CD1c-positive myeloid dendritic cell (primary cell): ENCODE measurements around the gene HOMER3.
"Not testable (repeated sequence)": the region's sequence is repeated elsewhere in the genome, so short reads cannot be mapped to it uniquely, and the experiment has no call there.

Experiments used
- DNase-seq: peaks from one replicate; pipeline ENCODE4 v3.0.0-alpha.2; 2016; ENCODE audit errors: extremely low spot score

Gene HOMER3

GRCh38 chr19:18954094-18954493, 13.1 kb upstream of the HOMER3 start:
- DNase-seq: no peak

DNA sequence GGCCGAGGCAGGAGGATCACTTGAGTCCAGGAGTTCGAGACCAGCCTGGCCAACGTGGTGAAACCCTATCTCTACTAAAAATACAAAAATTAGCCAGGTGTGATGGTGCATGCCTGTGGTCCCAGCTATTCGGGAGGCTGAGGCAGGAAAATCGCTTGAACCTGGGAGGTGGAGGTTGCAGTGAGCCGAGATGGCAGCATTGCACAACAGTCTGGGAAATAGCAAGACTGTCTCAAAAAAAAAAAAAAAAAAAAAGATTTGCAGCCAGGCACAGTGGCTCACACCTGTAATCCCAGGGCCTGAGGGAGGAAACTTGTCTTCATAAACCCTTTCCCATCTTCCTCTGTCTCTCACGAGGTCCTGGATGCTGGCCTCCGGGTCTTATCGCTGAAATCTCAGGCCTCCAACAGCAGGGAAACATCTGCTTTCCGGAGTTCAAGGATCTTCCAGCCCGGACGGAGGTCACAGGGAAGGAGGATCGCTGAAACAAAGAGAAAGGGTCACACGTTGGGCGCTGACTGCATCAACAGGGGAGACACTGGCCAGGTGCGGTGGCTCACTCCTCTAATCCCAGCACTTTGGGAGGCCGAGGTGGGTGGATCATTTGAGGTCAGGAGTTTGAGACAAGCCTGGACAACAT, 11.5 kb upstream of the HOMER3 start:
- DNase-seq: not testable (repeated sequence)

DNA sequence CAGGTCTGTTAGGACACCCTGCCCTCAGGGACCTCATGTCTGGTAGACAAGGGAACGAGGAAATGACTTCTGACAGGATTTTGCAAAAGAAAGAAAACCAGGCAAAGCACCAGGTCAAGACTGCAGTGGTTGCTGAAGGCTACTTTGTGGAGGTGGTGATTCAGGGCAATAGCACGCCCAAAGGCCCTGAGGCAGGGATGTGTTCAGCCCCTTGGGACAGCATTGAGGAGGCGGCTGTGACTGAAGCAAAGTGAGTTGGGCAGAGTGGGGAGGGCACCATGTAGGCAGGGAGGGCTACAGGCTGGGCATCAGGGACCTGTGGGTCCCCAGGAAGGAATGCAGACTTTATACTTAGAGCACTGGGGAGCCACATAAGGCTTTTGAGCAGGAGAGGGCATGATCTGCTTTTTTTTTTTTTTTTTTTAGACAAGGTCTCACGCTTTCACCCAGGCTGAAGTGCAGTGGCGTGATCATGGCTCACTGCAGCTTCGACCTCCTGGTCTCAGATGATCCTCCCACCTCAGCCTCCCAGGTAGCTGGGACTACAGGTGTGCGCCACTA, 10.8 kb upstream of the HOMER3 start:
- no peak for DNase-seq

DNA sequence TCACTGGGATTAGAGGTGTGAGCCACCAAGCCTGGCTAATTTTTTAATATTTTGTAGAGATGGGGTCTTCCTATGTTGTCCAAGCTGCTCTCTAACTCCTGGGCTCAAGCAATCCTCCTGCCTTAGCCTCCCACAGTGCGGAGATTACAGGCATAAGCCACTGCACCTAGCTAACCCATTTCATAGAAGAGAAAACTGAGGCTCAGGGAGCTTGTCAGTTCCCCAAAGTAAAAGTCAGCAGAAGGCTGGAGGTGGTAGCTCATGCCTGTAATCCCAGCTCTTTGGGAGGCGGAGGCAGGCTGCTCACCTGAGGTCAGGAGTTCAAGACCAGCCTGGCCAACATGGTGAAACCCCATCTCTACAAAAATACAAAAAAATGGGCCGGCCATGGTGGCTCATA, 8.8 kb upstream of the HOMER3 start:
- no peak for DNase-seq

DNA sequence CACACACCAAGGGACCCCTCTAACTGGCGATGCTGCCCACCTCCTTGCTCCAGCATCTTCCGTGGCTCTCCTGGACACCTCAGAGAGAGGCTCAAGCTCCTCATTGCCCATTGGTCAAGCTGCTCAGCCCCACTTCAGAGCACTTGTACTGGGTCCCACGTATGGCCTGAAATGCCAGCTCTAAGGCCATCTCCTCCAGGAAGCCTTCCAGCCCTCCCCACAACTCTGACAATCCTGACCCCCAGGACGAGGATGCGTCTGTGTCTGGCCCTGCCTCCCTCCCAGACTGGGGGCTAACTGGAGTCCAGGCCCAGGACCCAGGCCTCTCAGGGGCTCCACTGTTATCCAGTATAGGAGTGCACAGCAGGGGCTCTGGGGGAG, 7.9 kb upstream of the HOMER3 start:
- no peak for DNase-seq

DNA sequence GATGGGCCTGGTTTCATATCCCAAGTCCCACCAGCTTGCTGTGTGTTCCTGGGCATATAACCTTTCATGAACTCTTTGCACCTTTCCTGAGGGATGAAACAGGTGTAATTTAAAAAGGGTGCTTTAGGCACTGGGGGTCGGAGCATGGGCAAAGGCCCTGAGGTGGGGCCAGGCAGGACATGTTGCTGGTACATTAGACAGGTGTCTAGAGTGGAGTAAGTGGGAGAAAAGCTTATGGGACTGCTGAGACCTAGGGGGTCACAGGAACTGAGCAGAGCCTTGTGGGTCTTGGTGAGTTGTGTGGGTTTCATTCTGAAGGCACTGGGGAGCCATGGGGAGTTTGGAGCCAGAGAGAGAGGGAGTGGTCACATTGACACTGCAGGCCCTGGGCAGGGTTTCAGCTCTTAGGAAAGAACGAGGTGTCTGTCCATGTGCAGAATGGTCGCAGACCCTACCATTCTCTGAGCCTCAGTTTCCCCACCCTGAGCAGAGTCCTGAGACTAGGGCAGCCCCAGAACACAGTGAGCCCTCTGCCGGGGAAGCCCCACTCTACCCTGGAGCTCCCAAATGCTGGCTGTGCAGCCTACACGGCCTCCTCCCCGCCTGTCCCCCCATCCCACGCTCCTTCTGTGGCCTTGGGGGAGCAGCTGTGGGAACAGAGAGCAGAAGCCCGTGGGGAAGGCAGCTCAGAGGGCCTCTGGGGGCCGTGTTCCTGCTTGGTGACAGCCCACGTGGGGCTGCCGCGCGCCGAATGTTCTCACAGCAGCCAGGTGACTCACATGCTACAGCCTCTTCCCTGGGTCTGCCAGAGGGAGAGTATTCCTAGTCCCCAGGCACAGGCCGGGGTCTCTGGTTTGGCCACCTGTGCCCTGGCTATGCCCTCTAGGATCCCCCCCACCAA, 7.3 kb upstream of the HOMER3 start:
- DNase-seq: no peak

DNA sequence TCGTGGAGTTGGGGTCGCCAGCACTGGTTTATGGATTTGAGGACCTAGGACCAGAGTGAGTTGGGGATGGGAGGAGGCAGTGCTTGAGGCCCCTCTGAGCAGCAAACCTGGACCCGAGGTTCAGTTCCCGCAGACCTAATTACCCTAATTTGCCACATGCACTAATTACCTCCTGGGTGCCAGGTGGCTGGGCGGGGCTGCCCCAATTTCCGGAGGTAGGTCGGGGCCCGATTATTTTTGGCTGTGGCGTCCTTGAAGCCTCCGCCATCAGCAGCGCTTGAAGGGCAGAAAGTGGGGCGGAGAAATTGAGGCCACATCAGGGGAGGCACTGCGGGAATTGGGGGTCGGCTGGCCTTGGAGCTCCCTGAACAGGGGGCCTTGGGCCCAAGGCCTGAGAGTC, 5.9 kb upstream of the HOMER3 start:
- no peak for DNase-seq

- no peak for DNase-seq
Observed at GRCh38 chr19:18946335-18946734, 5.3 kb upstream of the HOMER3 start.

DNA sequence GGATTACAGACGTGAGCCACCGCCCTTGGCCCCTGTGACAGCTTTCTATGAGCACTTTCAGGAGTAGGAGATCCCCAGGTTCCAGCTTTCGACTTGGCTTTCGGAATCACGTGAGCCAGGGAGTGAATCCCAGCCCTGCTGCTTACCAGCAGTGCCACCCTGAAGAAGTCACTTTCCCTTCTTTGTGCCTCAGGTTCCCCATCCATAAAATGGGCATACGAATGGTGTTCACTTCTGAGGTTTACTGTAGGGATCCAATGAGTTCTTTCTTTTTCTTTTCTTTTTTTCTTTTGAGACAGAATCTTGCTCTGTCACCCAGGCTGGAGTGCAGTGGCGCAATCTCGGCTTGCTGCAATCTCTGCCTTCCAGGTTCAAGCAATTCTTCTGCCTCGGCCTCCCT, 4.3 kb upstream of the HOMER3 start:
- no peak for DNase-seq

DNA sequence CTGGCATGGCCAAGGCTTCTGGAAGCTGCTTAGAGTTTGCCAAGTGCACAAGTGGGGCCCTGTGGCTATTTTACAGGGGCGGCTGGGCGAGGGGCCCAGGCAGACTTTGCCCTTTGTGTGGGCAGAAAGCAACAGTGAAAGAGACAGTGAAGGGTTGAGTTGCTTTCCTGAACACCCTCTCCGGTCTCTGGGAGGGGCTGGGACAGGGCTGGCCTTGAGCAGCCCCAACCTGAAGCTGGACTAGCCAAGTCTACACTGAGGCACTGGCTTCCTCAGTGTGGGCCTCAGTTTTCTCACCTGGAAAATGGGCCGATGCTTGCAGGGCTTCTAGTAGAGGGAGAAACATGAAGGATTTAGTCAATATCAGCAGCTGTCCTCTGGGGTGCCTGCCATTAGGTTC, 2.4 kb upstream of the HOMER3 start:
- no peak for DNase-seq

GRCh38 chr19:18942692-18943091, 1.7 kb upstream of the HOMER3 start:
- no peak for DNase-seq

GRCh38 chr19:18941628-18942354, 774 bp upstream of the HOMER3 start:
- DNase-seq: no peak

DNA sequence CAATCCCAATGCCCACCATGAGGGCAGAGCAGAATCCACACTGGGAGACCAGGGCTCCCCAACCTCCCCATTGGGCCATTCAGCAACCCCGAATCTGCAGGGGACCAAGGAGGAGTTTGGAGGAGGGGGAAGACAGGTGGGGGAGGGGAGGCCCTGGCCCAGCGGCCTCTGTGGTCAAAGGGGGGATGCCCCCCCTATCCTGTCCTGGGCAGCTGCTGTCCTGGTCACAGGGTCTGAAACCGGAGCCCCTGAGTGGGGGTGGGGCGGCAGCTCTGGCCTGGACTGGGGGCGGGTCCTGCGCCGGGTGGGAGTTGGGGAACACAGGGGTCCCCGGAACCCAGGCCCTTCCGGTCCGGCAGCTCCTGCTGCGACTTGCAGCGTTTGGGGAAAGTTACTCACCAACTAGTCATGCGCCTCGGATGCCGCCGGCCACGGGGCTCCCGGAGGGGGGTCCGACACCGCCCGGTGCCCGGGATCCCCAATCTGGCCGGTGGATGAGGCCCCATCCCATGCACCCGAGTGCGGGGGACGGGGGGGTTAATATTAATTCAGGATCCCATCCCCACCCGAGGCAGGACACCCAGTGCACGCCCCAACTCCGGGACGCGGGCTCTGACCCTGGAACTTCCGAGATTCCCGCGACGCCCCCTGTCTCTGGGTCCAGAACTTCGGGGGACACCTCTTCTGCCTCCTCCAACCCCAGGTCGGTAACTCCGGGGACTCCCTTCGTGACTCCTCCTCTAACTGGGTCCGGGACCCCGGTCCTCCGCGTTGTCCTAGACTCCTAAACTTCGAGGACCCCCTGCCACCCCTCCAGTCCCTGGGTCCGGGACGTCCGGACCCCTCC, 872 bp downstream of the HOMER3 start:
- DNase-seq: peak; percentile 22

DNA sequence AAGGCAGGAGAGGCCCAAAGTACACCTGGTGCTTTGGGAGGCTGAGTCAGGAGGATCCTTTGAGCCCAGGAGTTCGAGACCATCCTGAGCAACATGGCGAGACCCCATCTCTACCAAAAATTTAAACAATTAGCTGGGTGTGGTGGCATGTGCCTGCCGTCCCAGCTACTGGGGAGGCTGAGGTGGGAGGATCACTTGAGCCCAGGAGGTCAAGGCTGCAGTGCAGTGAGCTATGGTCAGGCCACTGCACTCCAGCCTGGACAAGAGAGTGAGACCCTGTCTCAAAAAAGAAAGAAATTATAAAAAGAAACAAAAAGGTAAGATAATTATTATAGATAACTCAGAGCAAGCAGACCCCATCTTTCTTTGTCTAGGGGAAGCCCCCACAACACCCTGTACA, 1.9 kb downstream of the HOMER3 start:
- DNase-seq: no peak

- no peak for DNase-seq
Observed at GRCh38 chr19:18933297-18933696, 7.7 kb downstream of the HOMER3 start.

- peak; percentile 87 for DNase-seq
Observed at GRCh38 chr19:18932216-18932841, 8.7 kb downstream of the HOMER3 start.

DNA sequence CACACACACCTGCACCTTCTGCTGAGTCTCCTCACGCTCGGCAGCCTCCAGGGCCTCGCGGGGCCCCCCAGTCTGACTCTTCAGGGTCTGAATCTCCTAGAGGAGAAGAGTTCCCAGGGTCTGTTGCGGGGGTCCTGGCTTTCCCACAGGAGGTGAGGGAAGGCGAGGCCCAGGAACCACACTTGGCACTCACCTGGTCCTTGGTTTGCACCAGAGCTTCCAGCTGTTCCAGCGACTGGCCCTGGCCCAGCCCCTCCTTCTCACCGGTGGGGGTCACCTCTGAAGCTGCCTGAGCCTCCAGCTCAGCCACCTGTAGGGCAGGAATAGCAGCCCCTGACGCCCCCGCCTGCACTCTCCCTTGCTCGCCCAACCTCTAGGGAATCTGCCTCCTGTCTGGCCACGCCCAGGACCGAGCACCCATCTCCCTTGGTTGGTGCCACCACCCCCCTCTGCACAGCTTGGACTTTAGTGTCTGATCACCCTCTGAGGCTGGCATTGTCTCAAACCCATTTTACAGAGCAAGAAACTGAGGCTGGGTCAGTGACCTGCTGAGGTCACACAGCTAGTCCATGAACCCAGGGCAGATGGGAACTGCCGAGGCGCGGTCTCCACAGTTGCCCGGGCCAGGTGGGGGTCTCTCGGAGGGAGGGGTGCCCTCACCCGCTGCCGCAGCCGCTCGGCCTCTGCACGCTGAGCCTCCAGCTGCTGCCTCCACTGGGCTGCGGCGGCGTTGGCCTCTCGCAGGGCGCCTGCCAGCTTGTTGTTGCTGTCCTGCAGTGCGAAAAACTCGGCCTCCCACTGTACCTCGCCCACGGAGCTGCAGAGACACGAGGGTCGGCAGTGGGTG, 9.5 kb downstream of the HOMER3 start:
- DNase-seq: no peak

- DNase-seq: no peak
Observed at GRCh38 chr19:18929311-18929710, 11.7 kb downstream of the HOMER3 start.

DNA sequence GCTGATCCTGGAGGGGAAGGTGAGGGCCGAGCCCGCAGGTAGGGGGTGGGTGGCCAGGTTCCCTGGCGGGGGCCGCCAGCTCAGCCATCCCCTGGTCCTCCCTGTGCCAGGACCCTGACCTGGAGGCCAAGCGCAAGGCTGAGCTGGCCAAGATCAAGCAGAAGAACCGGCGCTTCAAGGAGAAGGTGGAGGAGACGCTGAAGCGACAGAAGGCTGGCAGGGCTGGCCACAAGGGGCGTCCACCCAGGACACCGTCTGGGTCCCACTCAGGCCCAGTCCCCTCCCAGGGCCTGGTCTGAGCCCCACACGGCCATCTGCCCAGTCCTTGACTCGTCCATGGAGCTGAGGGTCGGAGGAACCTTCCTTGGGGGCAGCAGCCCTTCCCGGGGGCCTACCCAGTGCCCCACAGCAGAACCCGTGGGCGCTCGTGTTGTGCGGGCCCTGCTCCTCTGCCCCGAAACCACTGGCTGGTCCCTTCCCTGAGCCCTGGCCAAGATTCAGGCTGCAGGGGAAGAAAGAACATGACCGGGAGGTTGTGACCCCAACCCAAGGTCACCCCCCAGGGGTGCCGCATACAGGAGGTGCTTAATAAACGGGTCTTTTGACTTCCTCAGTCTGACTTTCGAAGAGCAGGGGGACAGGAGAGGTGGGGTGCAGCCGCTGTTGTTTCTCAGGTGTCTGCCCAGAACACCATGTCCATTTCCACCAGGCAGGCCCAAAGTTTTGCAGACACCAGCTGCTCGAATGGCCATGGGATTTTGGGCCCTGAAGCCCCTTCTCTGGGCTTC, 12.8 kb downstream of the HOMER3 start:
- no peak for DNase-seq
